Raji (cell line): Measurements from ENCODE around the gene P2RX4.

Experiments used
- POLR2A ChIP-seq: IDR thresholded peaks from 2 replicates; pipeline ENCODE4 v1.6.1; 2011; ENCODE audit warnings: low read depth, low read length, control low read depth; ENCODE audit not compliant: insufficient read depth

Gene P2RX4

GRCh38 chr12:121228919-121229665 lies 19.2 kb downstream of the P2RX4 start:
- TF ChIP-seq POLR2A, result no peak

GRCh38 chr12:121230538-121230907 lies 20.6 kb downstream of the P2RX4 start:
- TF ChIP-seq POLR2A, result no peak

GRCh38 chr12:121232163-121232562 lies 22.2 kb downstream of the P2RX4 start:
- no peak for TF ChIP-seq POLR2A

- no peak for TF ChIP-seq POLR2A
Measured at GRCh38 chr12:121232977-121233627, 23.2 kb downstream of the P2RX4 start.

- TF ChIP-seq POLR2A, result no peak
Measured at GRCh38 chr12:121233628-121234020, 23.7 kb downstream of the P2RX4 start.

- TF ChIP-seq POLR2A, result no peak
Measured at GRCh38 chr12:121236776-121237175, 26.8 kb downstream of the P2RX4 start.

- no peak for TF ChIP-seq POLR2A
Measured at GRCh38 chr12:121237415-121237814, 27.5 kb downstream of the P2RX4 start.

- no peak for TF ChIP-seq POLR2A
Measured at GRCh38 chr12:121238086-121238485, 28.2 kb downstream of the P2RX4 start.

- no peak for TF ChIP-seq POLR2A
Measured at GRCh38 chr12:121238604-121239350, 28.8 kb downstream of the P2RX4 start.

GRCh38 chr12:121239351-121240061 lies 29.6 kb downstream of the P2RX4 start:
- no peak for TF ChIP-seq POLR2A

- no peak for TF ChIP-seq POLR2A
Measured at GRCh38 chr12:121240062-121240420, 30.1 kb downstream of the P2RX4 start.

- TF ChIP-seq POLR2A, result no peak
Measured at GRCh38 chr12:121240484-121241101, 30.7 kb downstream of the P2RX4 start.

GRCh38 chr12:121241156-121241970 lies 31.4 kb downstream of the P2RX4 start:
- TF ChIP-seq POLR2A, result no peak

- TF ChIP-seq POLR2A, result no peak
Measured at GRCh38 chr12:121245031-121245430, 35.1 kb downstream of the P2RX4 start.
